Measurements from ENCODE around the gene ANO2. TPM values are rescaled to one million over a fixed set of nuclear protein-coding genes. Genes with fewer than 3 reads are reported as not detected.
"Not testable (repeated sequence)": the region's sequence is repeated elsewhere in the genome, so short reads cannot be mapped to it uniquely, and the experiment has no call there.

ANO2 gene
- total RNA-seq, 1 donor from 2014 or later, result 32.4 TPM

DNA sequence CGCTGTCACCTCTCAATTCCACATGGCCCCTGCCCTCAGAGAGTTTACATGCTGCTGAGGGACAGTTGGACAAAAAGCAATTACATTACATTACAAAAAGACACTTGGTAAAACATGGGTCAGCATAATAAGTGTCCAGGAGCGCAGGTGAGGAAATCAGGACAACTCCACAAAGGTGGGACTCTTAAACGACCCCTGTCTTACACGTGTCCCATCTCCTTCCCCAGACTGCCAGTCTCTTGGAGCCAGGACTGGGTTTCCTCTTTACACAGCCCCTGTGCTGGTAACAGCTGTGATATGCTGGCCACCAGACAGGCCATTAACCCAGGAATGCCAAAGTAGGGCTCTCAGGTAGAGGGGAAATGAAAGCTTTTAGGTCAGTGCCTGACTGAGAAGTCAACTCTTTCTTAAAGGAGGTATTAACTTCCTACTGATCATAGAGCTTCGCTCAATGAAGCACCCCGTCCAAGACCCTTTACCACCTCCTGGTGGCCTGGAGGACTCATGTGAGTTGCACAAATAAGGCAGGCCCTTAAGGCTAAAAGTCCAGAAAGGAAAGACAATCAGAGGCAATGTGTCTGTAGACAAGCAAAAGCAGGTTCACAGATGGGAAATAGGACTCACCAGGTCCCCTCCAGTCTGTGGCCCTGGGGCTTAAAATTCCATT, 55.5 kb downstream of the ANO2 start:
- no peak for DNase-seq (ENCODE audit: extremely low read depth, low read depth, low spot score)

DNA sequence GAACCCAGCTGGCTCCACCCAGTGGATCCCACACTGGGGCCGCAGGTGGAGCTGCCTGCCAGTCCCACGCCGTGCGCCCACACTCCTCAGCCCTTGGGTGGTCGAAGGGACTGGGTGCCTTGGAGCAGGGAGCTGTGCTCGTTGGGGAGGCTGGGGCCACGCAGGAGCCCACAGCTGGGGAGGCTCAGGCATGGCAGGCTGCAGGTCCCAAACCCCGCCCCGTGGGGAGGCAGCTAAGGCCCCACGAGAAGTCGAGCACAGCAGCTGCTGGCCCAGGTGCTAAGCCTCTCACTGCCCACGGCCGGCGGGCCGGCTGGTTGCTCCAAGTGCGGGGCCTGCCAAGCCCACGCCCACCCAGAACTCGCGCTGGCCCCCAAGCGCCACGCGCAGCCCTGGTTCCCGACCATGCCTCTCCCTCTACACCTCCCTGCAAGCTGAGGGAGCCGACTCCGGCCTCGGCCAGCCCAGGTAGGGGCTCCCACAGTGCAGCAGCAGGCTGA, 56.2 kb downstream of the ANO2 start:
- no peak for DNase-seq (ENCODE audit: extremely low read depth, low read depth, low spot score)

DNA sequence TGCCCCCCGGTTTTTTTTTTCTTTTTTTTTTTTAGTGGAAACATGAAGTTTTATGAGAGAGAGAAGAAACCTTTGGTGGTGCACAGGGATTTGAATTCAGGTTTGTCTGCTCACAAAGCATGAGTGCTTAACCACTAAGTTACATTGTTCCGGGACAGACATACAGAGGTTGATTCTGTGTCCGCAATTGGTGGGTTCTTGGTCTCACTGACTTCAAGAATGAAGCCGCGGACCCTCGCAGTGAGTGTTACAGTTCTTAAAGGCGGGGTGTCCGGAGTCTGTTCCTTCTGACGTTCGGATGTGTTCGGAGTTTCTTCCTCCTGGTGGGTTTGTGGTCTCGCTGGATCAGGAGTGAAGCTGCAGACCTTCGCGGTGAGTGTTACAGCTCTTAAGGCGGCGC, 57.2 kb downstream of the ANO2 start:
- not testable (repeated sequence) for DNase-seq (ENCODE audit: extremely low read depth, low read depth, low spot score)

DNA sequence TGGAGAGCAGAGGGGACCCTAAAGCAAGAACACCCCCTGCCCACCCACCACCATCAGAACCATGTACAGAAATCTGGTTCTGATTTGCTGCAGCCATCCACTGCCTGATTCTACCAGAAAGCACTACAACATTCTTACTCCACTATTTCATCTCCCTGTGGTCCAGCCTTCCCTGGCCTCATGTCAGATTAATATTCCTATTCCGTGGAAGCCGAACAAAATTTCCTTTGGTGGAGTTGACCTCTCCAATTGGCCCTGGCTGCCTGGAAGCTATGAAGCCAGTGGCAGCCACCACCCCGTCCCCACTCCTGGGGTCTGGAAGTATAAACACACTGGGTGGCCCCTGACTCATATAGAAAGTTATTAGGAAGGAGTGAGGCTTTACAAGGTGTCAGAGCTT, 60.2 kb downstream of the ANO2 start:
- no peak for DNase-seq (ENCODE audit: extremely low read depth, low read depth, low spot score)

DNA sequence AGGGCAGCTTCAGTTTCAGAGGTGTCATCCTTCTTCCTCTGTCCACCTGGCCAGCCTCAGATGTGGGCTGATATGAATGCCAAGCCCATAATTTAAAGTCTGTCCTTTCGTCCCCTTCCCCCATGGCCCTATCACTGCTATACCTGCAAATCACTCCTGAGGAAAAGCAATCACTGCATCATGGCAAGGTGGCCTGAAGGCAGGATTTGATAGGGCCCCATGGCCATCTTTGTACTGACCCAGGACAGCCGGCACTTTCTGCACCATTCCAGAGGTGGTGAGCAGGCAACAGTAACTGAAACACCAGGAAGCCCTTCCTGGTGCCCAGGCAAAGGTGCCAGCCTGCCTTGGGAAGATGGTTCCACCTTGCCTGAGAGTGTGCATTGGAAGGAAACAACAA, 60.8 kb downstream of the ANO2 start:
- DNase-seq (ENCODE audit: extremely low read depth, low read depth, low spot score), result no peak

DNA sequence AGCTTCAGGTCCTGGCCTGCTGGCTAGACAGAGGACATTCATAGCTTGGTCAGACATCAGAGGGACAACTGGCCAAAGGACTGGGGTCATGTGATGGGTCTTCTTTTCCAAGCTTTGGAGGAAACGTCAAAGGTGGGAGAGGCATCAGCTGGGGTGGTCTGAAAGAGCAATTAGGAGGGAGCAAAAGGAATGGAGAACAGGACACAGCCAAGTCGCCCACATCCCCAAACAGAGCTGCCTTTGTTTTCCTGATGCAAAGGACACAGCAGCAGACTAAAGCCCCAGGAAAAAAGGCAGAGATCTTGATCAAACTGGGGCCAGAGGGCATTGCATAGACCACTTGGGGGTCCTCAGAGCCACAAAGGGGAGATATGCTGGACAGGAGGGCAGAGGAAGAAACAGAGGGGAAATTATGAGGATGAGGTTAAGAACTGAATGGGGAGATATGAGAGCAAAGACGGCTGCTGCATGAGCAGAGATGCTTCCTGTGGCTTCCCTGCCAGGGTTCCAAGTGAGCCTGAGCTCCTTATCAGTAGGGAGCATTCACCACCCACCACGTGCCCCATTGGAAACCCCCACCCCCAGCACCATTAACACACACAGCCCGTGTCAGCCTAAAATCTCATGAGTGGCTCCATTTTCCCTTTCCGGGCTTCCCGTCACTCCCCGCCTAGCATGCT, 62.4 kb downstream of the ANO2 start:
- no peak for DNase-seq (ENCODE audit: extremely low read depth, low read depth, low spot score)

DNA sequence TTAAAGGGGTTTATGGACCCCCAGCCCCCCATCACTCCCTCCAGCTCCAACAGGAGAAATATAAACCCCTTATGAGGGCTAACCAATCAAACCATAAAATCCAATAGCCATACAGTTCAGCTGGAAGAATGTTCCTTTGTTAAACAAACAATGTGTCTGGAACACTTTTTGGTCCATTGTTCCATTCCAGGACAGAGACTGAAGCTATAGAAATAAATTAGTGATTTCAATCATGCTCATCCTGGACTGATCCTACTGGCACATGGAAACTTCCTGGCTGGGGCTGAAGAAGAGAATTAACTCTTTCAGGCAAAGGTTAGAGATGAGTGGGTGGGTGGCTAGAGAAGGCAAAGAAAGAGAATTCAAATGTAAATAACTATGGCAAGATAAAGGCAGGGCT, 63.4 kb downstream of the ANO2 start:
- DNase-seq (ENCODE audit: extremely low read depth, low read depth, low spot score), result no peak

DNA sequence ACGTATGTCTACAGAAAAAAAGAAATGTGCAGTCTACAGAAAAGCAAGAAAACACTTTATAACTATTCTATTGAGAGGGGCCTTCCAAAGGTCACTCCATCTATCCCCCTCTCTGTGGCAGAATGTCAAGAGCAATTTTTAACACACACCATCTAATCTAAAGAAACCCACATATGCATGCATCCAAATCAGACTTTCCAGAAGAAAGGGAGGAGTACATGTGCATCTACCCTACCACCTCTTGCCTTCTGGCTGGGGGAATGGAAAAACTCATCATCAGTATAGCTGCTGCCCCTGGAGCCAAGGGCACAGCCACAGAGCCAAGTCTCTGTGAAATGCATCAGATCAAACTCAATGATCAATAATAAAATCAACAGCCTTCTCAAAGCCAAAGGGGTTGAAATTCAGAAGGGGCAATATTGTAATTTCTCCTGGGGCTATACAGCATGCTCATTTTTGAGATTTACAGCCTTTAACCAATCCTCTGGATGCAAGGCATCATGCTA, 63.9 kb downstream of the ANO2 start:
- DNase-seq (ENCODE audit: extremely low read depth, low read depth, low spot score), result no peak

DNA sequence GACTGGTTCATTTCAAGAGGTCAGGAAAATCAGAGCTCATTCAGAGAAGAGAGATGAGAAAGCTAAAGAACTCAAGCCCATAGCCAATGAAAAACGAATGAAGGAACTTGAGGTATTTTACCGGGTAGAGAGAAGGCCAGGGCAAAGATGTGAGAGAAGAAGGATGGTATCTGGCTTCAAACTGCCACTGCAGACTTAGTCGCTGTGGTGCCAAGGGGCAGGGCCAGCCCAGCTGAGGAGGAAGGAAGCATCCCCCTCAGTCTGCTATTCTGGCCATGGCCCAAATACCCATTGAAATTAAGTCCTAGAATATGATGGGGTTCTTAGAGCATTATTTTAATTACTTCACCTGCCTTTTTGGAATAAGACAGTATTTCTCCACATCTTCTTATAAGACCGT, 69.2 kb downstream of the ANO2 start:
- no peak for DNase-seq (ENCODE audit: extremely low read depth, low read depth, low spot score)

DNA sequence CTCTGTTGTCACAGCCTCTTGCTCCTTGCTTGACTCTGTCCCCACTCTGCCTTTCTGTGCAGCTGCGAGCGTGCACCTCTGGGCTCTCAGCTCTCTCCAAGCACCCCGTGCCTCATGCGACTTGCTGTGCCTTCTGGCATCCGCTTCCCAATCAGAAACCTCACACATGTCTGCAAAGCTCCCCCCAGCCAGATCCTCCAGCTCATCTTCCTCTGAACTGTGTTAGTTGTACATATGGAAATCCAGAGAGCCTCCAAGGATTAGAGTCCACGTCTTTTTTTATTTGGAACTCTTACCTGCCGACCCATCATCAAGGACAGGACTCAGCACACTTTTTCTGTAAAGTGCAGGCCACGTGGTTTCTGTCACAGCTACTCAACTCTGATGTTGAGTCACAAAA, 70.5 kb downstream of the ANO2 start:
- DNase-seq (ENCODE audit: extremely low read depth, low read depth, low spot score), result no peak

DNA sequence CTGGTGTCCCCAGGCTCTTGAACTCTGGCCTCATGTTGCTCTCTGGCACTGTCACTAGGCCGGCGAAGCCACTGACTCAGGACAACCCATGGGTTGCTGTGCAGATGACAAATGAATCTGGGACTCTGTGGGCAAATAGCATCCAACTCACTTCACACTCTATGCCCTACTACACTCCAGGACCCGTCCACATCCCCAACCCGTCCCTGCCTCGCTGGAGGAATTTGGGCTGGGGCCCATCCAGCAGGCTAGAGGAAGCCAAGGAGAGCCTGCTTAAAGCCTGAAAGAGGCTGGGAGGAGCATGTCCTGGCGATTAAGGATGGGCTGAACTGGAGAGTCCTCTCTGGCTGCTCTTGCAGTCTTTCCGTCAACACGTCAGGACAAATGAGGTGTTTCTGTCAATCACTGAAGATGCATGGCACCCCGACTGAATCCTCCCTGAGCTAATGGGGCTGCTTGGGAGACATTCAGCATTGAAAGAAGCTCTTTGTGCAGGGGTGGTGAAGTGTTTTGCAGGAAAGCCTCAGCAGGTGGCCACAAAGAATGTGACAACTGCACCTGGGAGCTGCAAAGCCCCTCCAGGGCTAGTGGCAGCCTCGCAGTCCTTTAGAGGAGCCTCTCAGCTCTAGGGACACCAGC, 71.7 kb downstream of the ANO2 start:
- no peak for DNase-seq (ENCODE audit: extremely low read depth, low read depth, low spot score)

DNA sequence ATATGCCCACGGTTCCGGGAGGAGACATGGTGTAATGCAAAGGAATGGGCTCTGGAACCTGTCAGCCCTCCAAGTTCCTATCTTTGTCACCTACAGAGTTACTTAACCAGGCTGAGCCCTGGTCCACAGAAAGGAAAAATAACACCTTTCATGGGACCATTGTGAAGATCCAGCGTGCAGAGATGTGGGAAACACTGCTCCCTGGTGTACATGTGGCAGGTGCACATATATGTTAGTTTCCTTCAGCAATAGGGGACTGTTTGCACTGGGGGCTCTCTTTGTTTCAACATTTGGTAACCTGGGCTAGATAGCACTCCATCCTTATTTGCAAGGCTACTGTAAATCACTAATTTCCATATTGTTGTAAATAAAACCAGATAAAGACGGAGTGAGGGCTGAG, 72.3 kb downstream of the ANO2 start:
- DNase-seq (ENCODE audit: extremely low read depth, low read depth, low spot score), result no peak

DNA sequence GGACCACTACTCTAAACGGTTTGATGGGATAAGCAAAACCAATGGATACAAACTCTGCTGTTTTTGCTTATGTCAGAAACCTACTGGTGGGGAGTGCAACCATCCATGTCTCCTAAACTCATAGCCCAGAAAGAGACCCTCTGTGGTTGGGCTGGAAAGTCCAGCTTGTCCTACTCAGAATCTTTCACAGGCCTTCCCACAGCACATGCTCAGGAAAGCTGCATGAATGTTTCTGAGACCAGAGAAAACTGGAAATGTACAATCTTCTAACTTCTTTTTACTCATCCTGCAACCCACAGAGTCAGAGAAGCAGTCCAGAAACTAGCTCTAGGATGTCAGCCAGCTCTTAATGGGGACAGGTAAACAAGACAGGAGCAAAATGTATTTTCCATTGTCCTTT, 73.3 kb downstream of the ANO2 start:
- no peak for DNase-seq (ENCODE audit: extremely low read depth, low read depth, low spot score)

DNA sequence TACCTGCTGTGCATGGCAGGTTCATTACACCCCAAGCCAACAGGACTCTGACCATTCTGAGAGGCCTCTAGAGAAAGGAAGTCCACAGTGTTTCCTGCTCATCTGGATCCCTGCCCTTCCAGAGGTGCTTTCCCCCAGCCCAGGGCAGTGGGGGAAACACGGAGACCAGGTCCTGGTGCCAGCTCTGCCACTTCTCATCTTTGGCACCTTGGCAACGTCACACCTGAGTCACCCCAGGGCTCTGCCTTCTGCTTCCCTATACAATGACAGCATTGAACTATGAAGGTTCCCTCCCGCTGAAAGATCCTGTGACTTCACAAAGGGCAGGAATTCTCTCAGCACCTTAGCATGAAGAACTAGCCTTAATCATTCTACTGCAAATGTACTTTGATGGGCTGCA, 74.9 kb downstream of the ANO2 start:
- no peak for DNase-seq (ENCODE audit: extremely low read depth, low read depth, low spot score)

DNA sequence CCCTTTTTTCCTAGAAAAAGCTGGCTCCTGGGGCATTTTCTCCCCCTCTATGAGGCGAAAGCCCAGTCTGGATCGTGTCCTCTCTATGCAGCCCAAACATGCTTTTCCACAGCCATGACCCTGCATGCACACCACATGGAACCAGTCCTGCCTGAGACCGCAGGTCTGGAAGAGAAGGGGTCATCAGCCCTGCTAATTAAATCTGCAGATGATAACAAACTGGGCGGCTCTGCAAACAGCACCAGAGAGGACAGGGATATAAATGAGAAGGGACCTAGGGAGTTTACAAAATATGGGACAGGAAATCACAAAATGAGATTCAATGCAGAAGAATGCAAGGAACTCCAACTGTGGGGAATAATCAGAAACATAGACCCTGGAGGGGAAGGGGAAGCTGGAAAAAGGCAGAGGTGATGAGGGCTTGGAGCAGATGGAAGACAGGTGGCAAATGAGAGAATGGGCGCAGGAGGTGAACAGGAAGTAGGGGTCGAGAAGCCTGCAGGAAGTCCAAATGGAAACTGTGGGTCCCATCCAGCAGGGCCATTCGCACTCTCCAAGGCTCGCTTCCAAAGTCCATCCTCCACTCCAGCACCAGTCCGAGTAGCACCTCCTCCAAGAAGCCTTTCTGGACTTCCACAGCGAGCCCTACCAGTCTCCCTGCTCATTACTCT, 76.3 kb downstream of the ANO2 start:
- no peak for DNase-seq (ENCODE audit: extremely low read depth, low read depth, low spot score)

DNA sequence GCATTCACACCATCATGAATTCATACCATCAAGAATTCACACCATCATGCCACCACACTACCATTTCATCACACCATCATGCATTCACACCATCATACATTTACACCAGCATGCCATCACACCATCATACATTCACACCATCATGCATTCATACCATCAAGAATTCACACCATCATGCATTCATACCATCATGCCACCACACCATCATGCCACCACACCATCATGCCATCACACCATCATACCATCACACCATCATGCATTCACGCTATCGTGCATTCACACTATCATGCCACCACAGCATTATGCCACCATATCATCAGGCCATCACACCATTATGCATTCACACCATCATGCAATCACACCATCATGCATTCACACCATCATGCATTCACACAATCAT, 79.7 kb downstream of the ANO2 start:
- DNase-seq (ENCODE audit: extremely low read depth, low read depth, low spot score), result no peak

DNA sequence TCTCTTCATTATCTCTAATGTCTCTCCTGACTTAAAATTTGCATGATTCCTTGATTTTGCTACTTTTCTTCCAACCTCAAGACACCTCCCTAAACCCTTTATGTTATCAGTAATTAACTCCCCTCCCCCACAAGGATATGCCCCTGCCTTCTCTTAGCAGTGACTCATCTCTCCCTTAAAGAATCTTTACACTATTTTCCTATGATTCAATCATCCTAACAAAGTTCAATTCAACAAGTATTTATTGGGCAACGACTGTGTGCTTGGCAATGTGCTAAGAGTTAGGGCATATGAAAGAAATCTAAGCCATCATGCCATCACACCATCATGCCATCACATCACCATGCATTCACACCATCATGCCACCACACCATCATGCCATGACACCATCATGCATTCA, 80.1 kb downstream of the ANO2 start:
- DNase-seq (ENCODE audit: extremely low read depth, low read depth, low spot score), result no peak

DNA sequence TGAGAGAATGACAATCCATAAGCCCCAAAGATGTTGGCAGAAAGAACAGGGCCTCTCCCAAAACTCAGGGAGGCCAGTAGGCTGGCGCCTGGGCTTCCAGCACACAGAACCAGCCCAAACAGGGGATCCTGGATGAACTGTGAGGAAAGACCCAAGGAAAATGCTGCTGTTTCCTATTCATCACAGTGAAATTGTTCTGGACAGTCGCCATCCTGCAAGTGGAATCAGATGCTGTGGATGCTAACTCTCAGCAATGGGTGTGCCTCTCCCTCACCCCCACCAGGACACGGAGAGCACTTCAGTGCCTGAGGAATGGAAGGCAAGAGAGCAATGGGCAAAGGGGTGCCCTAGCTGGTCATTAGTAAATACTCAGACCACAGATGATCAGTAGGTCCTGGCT, 80.8 kb downstream of the ANO2 start:
- DNase-seq (ENCODE audit: extremely low read depth, low read depth, low spot score), result no peak

DNA sequence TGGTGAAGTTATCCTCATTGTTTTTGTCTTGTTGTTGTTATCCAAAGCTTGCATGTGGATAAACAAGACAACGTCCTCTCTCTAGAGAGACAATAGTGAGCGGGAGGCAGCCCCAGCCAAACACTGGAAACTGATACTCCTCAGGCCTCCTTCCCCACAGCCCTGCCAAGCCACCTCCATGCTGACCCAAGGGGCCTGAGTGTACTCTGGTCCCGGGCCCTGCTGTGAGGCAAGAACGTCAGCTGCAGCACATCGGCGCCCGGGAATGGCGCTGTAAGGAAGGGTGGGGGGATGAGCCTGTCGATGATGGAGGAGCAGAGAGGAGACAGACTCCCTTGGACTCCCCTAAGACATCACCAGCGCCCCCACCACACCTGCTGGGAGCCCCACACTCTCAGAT, 83.6 kb downstream of the ANO2 start:
- no peak for DNase-seq (ENCODE audit: extremely low read depth, low read depth, low spot score)

DNA sequence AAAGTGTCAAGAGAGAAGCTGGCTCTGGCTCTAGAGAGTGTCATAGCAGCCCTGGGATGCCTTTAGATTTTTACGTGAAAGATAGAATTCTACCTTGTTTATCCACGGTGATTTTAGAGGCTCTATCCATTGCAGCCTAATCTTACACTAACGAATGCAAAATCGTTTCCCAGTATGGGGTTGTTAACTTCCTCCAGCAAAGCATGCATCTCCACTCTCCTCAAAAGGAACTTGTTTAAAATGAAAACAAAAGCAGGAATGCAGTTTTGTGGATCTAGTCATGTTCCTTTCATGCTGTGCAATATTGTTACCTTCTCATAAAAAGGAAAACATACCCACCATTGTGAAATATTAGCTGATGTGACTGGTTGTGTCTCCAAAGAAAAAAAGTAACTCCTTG, 88.4 kb downstream of the ANO2 start:
- no peak for DNase-seq (ENCODE audit: extremely low read depth, low read depth, low spot score)

DNA sequence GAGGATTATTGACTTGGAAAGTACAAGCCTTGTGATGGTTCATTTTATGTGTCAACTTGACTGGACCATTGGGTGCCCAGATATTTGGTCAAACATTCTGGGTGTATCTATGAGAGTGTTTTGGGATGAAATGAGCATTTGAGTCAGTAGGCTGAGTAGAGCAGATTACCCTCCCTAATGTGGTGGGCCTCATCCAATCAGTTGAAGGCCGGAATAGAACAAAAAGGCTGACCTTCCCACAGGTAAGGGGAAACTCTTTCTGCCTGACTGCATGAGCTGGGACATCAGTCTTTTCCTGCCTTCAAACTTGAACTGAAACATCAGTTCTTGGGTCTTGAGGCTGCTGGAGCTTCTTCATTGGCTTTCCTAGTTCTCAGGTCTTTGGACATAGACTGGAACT, 98.1 kb downstream of the ANO2 start:
- DNase-seq (ENCODE audit: extremely low read depth, low read depth, low spot score), result no peak

Measured in glomerular endothelial cell (primary cell).